ENCODE measurements around the gene SLC26A11. TPM values are rescaled to one million over a fixed set of nuclear protein-coding genes. Genes with fewer than 3 reads are reported as not detected.

SLC26A11 gene
- total and polyA plus RNA-seq, 2 of the 13 experiments (the other 11 are each of a cell fraction or from before 2014, with no cell fraction given), result 8.7 to 13.2 TPM

- TF ChIP-seq ZKSCAN5 (CRISPR knock-in tag; IDR thresholded peaks at IDR 0.05), result no peak
- TF ChIP-seq ASH2L (IDR thresholded peaks at IDR 0.05; ENCODE audit: insufficient read length, low read depth, low read length), result no peak
- no peak for TF ChIP-seq ZNF362 (CRISPR knock-in tag; IDR thresholded peaks at IDR 0.05; ENCODE audit: borderline replicate concordance)
- no peak for TF ChIP-seq SMARCC2 (IDR thresholded peaks at IDR 0.05)
- no peak for TF ChIP-seq ZNF496 (CRISPR knock-in tag; IDR thresholded peaks at IDR 0.05; ENCODE audit: insufficient replicate concordance)
- TF ChIP-seq ATF3 (CRISPR knock-in tag; IDR thresholded peaks at IDR 0.05), result peak; percentile 13; the same call in 1 of the 2 replicates
- TF ChIP-seq ZNF382 (CRISPR knock-in tag; IDR thresholded peaks at IDR 0.05; ENCODE audit: borderline replicate concordance), result no peak
- TF ChIP-seq HMGA1 (CRISPR knock-in tag; conservative IDR thresholded peaks at IDR 0.05), result no peak
- no peak for TF ChIP-seq CENPT (CRISPR knock-in tag; IDR thresholded peaks at IDR 0.05; ENCODE audit: low read depth)
- TF ChIP-seq ZNF552 (CRISPR knock-in tag; IDR thresholded peaks at IDR 0.05; ENCODE audit: borderline replicate concordance), result no peak
- TF ChIP-seq ZNF432 (CRISPR knock-in tag; IDR thresholded peaks at IDR 0.05; ENCODE audit: borderline replicate concordance), result no peak
- TF ChIP-seq HOXA5 (CRISPR knock-in tag; IDR thresholded peaks at IDR 0.05), result no peak
- no peak for TF ChIP-seq ATRX (CRISPR knock-in tag; IDR thresholded peaks at IDR 0.05; ENCODE audit: borderline replicate concordance)
- TF ChIP-seq FOXP1 (IDR thresholded peaks at IDR 0.05), result no peak
- no peak for TF ChIP-seq FOXP1 (CRISPR knock-in tag; IDR thresholded peaks at IDR 0.05)
- TF ChIP-seq MEIS2 (CRISPR knock-in tag; IDR thresholded peaks at IDR 0.05), result peak; percentile 56
- no peak for TF ChIP-seq TIGD3 (CRISPR knock-in tag; IDR thresholded peaks at IDR 0.05; ENCODE audit: borderline replicate concordance)
- TF ChIP-seq ZNF224 (CRISPR knock-in tag; IDR thresholded peaks at IDR 0.05), result no peak
- 0 out of 2 replicates have a peak, but pooled peaks have one; percentile 57 for TF ChIP-seq NFAT5 (CRISPR knock-in tag; IDR thresholded peaks at IDR 0.05)
- no peak for TF ChIP-seq ZNF333 (CRISPR knock-in tag; IDR thresholded peaks at IDR 0.05; ENCODE audit: borderline replicate concordance)
- no peak for TF ChIP-seq ATF1 (CRISPR knock-in tag; IDR thresholded peaks at IDR 0.05)
- TF ChIP-seq MLLT10 (CRISPR knock-in tag; IDR thresholded peaks at IDR 0.05), result no peak
- no peak for TF ChIP-seq ZEB1 (IDR thresholded peaks at IDR 0.05; ENCODE audit: insufficient replicate concordance, low read depth)
- TF ChIP-seq ZNF761 (CRISPR knock-in tag; conservative IDR thresholded peaks at IDR 0.05), result peak; percentile 79; the same call in 1 of the 2 replicates
Measured at GRCh38 chr17:80260069-80260535, 39.9 kb downstream of the SLC26A11 start (continued).

Data from HepG2 (cell line).